Breast epithelium (tissue), 3 donors: ENCODE measurements around the gene TK1.

ENCODE experiments used
- POLR2AphosphoS5 ChIP-seq, 3 donors: sonication (generic); formaldehyde crosslinking; IDR thresholded peaks; one replicate each; pipeline ENCODE4 v1.6.1; 2017; ENCODE audit warnings: antibody characterized with exemption in 3 of 3
- TF ChIP-seq, protein P1 (sequence below), 3 donors: fragments of 450-650 bp; IDR thresholded peaks; one replicate each; pipeline ENCODE4 v1.5.1; 2016 to 2017; ENCODE audit warnings: antibody characterized with exemption in 3 of 3, mild to moderate bottlenecking in 3 of 3, moderate library complexity in 3 of 3

DNA sequence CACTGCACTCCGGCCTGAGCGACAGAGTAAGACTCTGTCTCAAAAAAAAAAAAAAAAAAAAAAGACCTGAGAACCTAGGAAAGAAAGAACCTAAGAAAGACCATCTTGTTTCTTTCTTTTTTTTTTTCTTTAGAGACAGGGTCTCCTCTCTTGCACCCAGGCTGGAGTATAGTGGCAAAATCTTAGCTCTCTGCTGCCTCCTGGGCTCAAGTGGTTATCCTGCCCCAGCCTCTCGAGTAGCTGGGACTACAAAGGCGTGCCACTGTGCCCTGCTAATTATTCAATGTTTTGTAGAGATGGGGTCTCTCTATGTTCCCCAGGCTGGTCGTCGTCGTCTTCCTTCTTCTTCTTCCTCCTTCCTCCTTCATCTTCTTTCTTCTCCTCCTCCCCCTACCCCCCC is 19.4 kb upstream of the TK1 start:
- TF ChIP-seq, protein P1, sequence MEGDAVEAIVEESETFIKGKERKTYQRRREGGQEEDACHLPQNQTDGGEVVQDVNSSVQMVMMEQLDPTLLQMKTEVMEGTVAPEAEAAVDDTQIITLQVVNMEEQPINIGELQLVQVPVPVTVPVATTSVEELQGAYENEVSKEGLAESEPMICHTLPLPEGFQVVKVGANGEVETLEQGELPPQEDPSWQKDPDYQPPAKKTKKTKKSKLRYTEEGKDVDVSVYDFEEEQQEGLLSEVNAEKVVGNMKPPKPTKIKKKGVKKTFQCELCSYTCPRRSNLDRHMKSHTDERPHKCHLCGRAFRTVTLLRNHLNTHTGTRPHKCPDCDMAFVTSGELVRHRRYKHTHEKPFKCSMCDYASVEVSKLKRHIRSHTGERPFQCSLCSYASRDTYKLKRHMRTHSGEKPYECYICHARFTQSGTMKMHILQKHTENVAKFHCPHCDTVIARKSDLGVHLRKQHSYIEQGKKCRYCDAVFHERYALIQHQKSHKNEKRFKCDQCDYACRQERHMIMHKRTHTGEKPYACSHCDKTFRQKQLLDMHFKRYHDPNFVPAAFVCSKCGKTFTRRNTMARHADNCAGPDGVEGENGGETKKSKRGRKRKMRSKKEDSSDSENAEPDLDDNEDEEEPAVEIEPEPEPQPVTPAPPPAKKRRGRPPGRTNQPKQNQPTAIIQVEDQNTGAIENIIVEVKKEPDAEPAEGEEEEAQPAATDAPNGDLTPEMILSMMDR (IDR thresholded peaks at IDR 0.05): no peak
- no peak for TF ChIP-seq POLR2AphosphoS5 (IDR thresholded peaks at IDR 0.05)
